Smooth muscle cell (in vitro differentiated cells): ENCODE measurements around the gene ADD1. TPM values are rescaled to one million over a fixed set of nuclear protein-coding genes. Genes with fewer than 3 reads are reported as not detected.

ENCODE experiments used
- DNase-seq: peaks from one replicate; lab custom pipeline; 2025; ENCODE audit not compliant: unreplicated experiment; lab: John Stamatoyannopoulos, UW
- H2AFZ ChIP-seq: fragments of 200-600 bp; sonication (generic); 2 replicates; pipeline ENCODE4 v1.6.0; 2016; ENCODE audit warnings: antibody characterized with exemption, low read depth, mild to moderate bottlenecking
- H3F3A ChIP-seq: fragments of 200-600 bp; sonication (generic); 2 replicates; pipeline ENCODE4 v1.6.0; 2017; ENCODE audit warnings: antibody characterized with exemption, low read depth
- H3K27ac ChIP-seq: fragments of 200-600 bp; sonication (generic); 2 replicates; pipeline ENCODE4 v1.5.1; 2016; ENCODE audit warnings: low read depth, mild to moderate bottlenecking
- H3K27me3 ChIP-seq: fragments of 200-600 bp; sonication (generic); 2 replicates; pipeline ENCODE4 v1.6.1; 2016; ENCODE audit warnings: low read depth, mild to moderate bottlenecking
- H3K36me3 ChIP-seq: fragments of 200-600 bp; sonication (generic); 2 replicates; pipeline ENCODE4 v1.5.1; 2016; ENCODE audit warnings: low read depth
- H3K4me1 ChIP-seq: fragments of 200-600 bp; sonication (generic); 2 replicates; pipeline ENCODE4 v1.5.1; 2016; ENCODE audit warnings: low read depth
- H3K4me2 ChIP-seq: fragments of 200-600 bp; sonication (generic); 2 replicates; pipeline ENCODE4 v1.6.0; 2016; ENCODE audit warnings: mild to moderate bottlenecking
- H3K4me3 ChIP-seq: fragments of 200-600 bp; sonication (generic); 2 replicates; pipeline ENCODE4 v1.5.1; 2016; ENCODE audit warnings: mild to moderate bottlenecking
- H3K79me2 ChIP-seq: fragments of 200-600 bp; sonication (generic); 2 replicates; pipeline ENCODE4 v1.6.0; 2016; ENCODE audit warnings: low read depth, mild to moderate bottlenecking
- H3K9ac ChIP-seq: fragments of 200-600 bp; sonication (generic); 2 replicates; pipeline ENCODE4 v1.6.0; 2016; ENCODE audit warnings: low read depth
- H3K9me3 ChIP-seq: fragments of 200-600 bp; sonication (generic); replicated peaks from 2 replicates; pipeline ENCODE4 v1.5.1; 2016; ENCODE audit warnings: low read depth
- H4K20me1 ChIP-seq: fragments of 200-600 bp; sonication (generic); 2 replicates; pipeline ENCODE4 v1.6.0; 2016; ENCODE audit warnings: low read depth
- CTCF ChIP-seq: fragments of 200-600 bp; sonication (generic); IDR thresholded peaks from 2 replicates; pipeline ENCODE4 v1.5.1; 2017; ENCODE audit warnings: borderline replicate concordance, mild to moderate bottlenecking, antibody characterized with exemption; ENCODE audit not compliant: insufficient read depth, poor library complexity, severe bottlenecking
- WGBS: methylation state at CpG from one replicate; pipeline ENCODE4 v1.1.7; 2016; ENCODE audit warnings: low lambda C conversion rate; 5-methylcytosine and 5-hydroxymethylcytosine counted together
- polyA plus RNA-seq: library from polyadenylated mRNA; unstranded; fragments of >200 nt; fragmentation: Nextera tagmentation; extraction: Ambion mirVana; gene quantifications from 2 replicates; pipeline ENCODE4 v1.2.1, GENCODE V29; 2016
- total RNA-seq: library from RNA; depleted of rRNA; stranded (reverse); fragments of >200 nt; gene quantifications from 2 replicates; pipeline ENCODE4 v1.2.3, GENCODE V29; 2014

The ADD1 gene
- total and polyA plus RNA-seq, 2 experiments from 2014 or later, result 109 to 175 TPM

- Histone ChIP-seq H3K27me3 (no peaks in the 10 kb centered on the region), H3F3A (no peaks in the 10 kb centered on the region), H3K27ac (no peak overlapping the region), H3K79me2 (peaks cover 13% of the 10 kb centered on the region), H3K4me1 (no peaks in the 10 kb centered on the region), H4K20me1 (peaks cover 27% of the 10 kb centered on the region), H3K9me3 (no peaks in the 10 kb centered on the region), H3K36me3 (peaks cover 22% of the 10 kb centered on the region), H2AFZ (no peak overlapping the region), H3K4me2 (no peak overlapping the region), H3K4me3 (no peak overlapping the region), H3K9ac (no peak overlapping the region)
- TF ChIP-seq CTCF, result no peak
- DNase-seq, result no peak
- WGBS, result over 99% methylated on average over 3 of the region's 3 CpGs
Observed at GRCh38 chr4:2898001-2898400, 54.4 kb downstream of the ADD1 start.

GRCh38 chr4:2900741-2901140 is 57.1 kb downstream of the ADD1 start:
- H3K9me3 ChIP-seq, result no peaks in the 10 kb centered on the region
- no peak overlapping the region for H3K4me3 ChIP-seq
- H3K4me2 ChIP-seq, result no peak overlapping the region
- 93% methylated on average over 6 of the region's 6 CpGs for WGBS
- TF ChIP-seq CTCF, result no peak
- peaks cover 22% of the 10 kb centered on the region for H3K36me3 ChIP-seq
- no peak overlapping the region for H3K27ac ChIP-seq
- peaks cover 28% of the 10 kb centered on the region for H4K20me1 ChIP-seq
- H3K4me1 ChIP-seq, result no peaks in the 10 kb centered on the region
- H2AFZ ChIP-seq, result no peak overlapping the region
- no peaks in the 10 kb centered on the region for H3F3A ChIP-seq
- no peak overlapping the region for H3K9ac ChIP-seq
- no peaks in the 10 kb centered on the region for H3K27me3 ChIP-seq
- no peak for DNase-seq
- H3K79me2 ChIP-seq, result peaks cover 6% of the 10 kb centered on the region

- Histone ChIP-seq H3K27ac (no peak overlapping the region), H3K4me1 (no peaks in the 10 kb centered on the region), H3K9ac (no peak overlapping the region), H3K79me2 (peaks cover 6% of the 10 kb centered on the region), H4K20me1 (peaks cover 28% of the 10 kb centered on the region), H3K9me3 (no peaks in the 10 kb centered on the region), H2AFZ (no peak overlapping the region), H3K4me3 (no peak overlapping the region), H3K36me3 (peaks cover 22% of the 10 kb centered on the region), H3K4me2 (no peak overlapping the region), H3K27me3 (no peaks in the 10 kb centered on the region), H3F3A (no peaks in the 10 kb centered on the region)
- WGBS, result 99% methylated on average over 3 of the region's 3 CpGs
- no peak for TF ChIP-seq CTCF
- no peak for DNase-seq
Observed at GRCh38 chr4:2901186-2901585, 57.5 kb downstream of the ADD1 start.

DNA sequence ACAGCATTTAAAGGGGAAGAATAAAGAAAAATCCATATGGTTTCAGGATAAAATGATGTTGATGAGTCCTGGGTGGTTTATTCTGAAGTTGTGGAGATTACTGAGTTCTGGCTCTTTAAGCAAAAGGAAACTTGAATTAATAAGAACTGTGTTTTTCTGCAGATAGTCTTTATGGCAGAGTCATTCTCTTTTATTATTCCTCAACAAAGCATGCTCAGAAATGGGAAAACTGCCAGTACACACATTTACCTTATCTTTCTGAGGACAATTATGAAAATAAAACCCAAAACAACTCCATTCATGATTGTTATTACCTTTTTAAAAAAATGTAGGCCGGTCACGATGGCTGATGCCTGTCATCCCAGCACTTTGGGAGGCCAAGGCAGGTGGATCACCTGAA is 58.5 kb downstream of the ADD1 start:
- Histone ChIP-seq H3K9ac (no peak overlapping the region), H3K4me3 (no peak overlapping the region), H3K4me2 (no peak overlapping the region), H3K27ac (no peak overlapping the region), H3K36me3 (peaks cover 22% of the 10 kb centered on the region), H3K27me3 (no peaks in the 10 kb centered on the region), H3F3A (no peaks in the 10 kb centered on the region), H3K79me2 (peaks cover 5% of the 10 kb centered on the region), H2AFZ (no peak overlapping the region), H4K20me1 (peaks cover 20% of the 10 kb centered on the region), H3K9me3 (no peaks in the 10 kb centered on the region), H3K4me1 (no peaks in the 10 kb centered on the region)
- no peak for TF ChIP-seq CTCF
- DNase-seq, result no peak
- 98% methylated on average over 2 of the region's 2 CpGs for WGBS
